ENCODE data around the gene NPPB. TPM values are rescaled to one million over a fixed set of nuclear protein-coding genes. Genes with fewer than 3 reads are reported as not detected.
A peak's percentile ranks its signal among the peaks of the same experiment; 100 is the strongest.

NPPB gene
- total and polyA plus RNA-seq, 9 of the 15 experiments (the other 6 are each of a cell fraction or from before 2014, with no cell fraction given), result not detected

GRCh38 chr1:11908095-11908675 is 49.4 kb upstream of the NPPB start (continued):
- TF ChIP-seq ESRRA (IDR thresholded peaks at IDR 0.05; ENCODE audit: borderline replicate concordance, low read depth), result no peak
- peak; percentile 97 for TF ChIP-seq ZNF655 (CRISPR knock-in tag; IDR thresholded peaks at IDR 0.05)
- peak; percentile 100 for TF ChIP-seq THRB (CRISPR knock-in tag; conservative IDR thresholded peaks at IDR 0.05)
- 0 out of 2 replicates have a peak, but pooled peaks have one; percentile 49 for TF ChIP-seq TCF15 (CRISPR knock-in tag; IDR thresholded peaks at IDR 0.05)
- TF ChIP-seq HDGF (IDR thresholded peaks at IDR 0.05), result no peak
- TF ChIP-seq ELF4 (CRISPR knock-in tag; IDR thresholded peaks at IDR 0.05), result peak; percentile 100
- TF ChIP-seq POLR3G (IDR thresholded peaks at IDR 0.05; ENCODE audit: extremely low read depth, insufficient read length, insufficient replicate concordance), result no peak
- TF ChIP-seq TCF7 (IDR thresholded peaks at IDR 0.05; ENCODE audit: borderline replicate concordance), result peak; percentile 48; the same call in 1 of the 2 replicates
- TF ChIP-seq E2F5 (CRISPR knock-in tag; IDR thresholded peaks at IDR 0.05), result peak; percentile 97
- TF ChIP-seq ARNT (IDR thresholded peaks at IDR 0.05), result peak; percentile 97
- peak; percentile 94 for TF ChIP-seq E2F1 (CRISPR knock-in tag; IDR thresholded peaks at IDR 0.05)
- no peak for TF ChIP-seq REST (IDR thresholded peaks at IDR 0.05; ENCODE audit: borderline replicate concordance)
- peak; percentile 84 for TF ChIP-seq REST (CRISPR knock-in tag; IDR thresholded peaks at IDR 0.05; ENCODE audit: low read depth)
- peak; percentile 21; the same call in 1 of the 2 replicates for TF ChIP-seq CTBP1 (IDR thresholded peaks at IDR 0.05; ENCODE audit: borderline replicate concordance)
- TF ChIP-seq KAT2B (IDR thresholded peaks at IDR 0.05; ENCODE audit: low read depth, low read length), result no peak

Measured in K562 (cell line).